HTERT RPE-1 (cell line): ENCODE measurements around the gene CYP4F12.

Source experiments
- in situ Hi-C: fragments of 300-500 bp; cut with MboI; formaldehyde crosslinking; loops from 4 replicates; pipeline ENCODE4 v1.14.3; 2020; ENCODE audit warnings: low sequenced_read_pairs

The CYP4F12 gene

GRCh38 chr19:15672580-15673175 is at the start of gene CYP4F12:
Gene CYP4F12 (plus strand): TSS chr19:15673087. CDS start chr19:15673530, 443 bp downstream.
- in situ Hi-C loops: no loop called here

- in situ Hi-C loops: no loop called here
Measured at GRCh38 chr19:15623711-15624318, 49.1 kb upstream of the CYP4F12 start.

- in situ Hi-C loops: no loop called here
Measured at GRCh38 chr19:15628236-15629002, 44.5 kb upstream of the CYP4F12 start.

- in situ Hi-C loops: no loop called here
Measured at GRCh38 chr19:15629003-15629880, 43.6 kb upstream of the CYP4F12 start.

- in situ Hi-C loops: no loop called here
Measured at GRCh38 chr19:15631817-15632216, 41.1 kb upstream of the CYP4F12 start.

- in situ Hi-C loops: no loop called here
Measured at GRCh38 chr19:15633082-15633835, 39.6 kb upstream of the CYP4F12 start.

GRCh38 chr19:15634105-15634504 is 38.8 kb upstream of the CYP4F12 start:
- in situ Hi-C loops: no loop called here

GRCh38 chr19:15635016-15635805 is 37.7 kb upstream of the CYP4F12 start:
- in situ Hi-C loops: no loop called here

- in situ Hi-C loops: no loop called here
Measured at GRCh38 chr19:15636026-15636425, 36.9 kb upstream of the CYP4F12 start.

GRCh38 chr19:15639596-15639995 is 33.3 kb upstream of the CYP4F12 start:
- in situ Hi-C loops: no loop called here

- in situ Hi-C loops: no loop called here
Measured at GRCh38 chr19:15640294-15640903, 32.5 kb upstream of the CYP4F12 start, which contains the start of gene CYP4F3. Gene CYP4F3 (plus strand): TSS chr19:15640897. CDS start chr19:15641416, 519 bp downstream.

- in situ Hi-C loops: no loop called here
Measured at GRCh38 chr19:15640904-15641597, 31.8 kb upstream of the CYP4F12 start.

GRCh38 chr19:15641901-15642491 is 30.9 kb upstream of the CYP4F12 start:
- in situ Hi-C loops: no loop called here

GRCh38 chr19:15642807-15643206 is 30.1 kb upstream of the CYP4F12 start:
- in situ Hi-C loops: no loop called here

GRCh38 chr19:15643387-15643786 is 29.5 kb upstream of the CYP4F12 start:
- in situ Hi-C loops: no loop called here

- in situ Hi-C loops: no loop called here
Measured at GRCh38 chr19:15644066-15644741, 28.7 kb upstream of the CYP4F12 start.

- in situ Hi-C loops: no loop called here
Measured at GRCh38 chr19:15644816-15645215, 28.1 kb upstream of the CYP4F12 start.

- in situ Hi-C loops: no loop called here
Measured at GRCh38 chr19:15649526-15649925, 23.4 kb upstream of the CYP4F12 start.
